Endothelial cell of coronary artery (primary cell): Measurements from ENCODE around the gene FOSL2. TPM values are rescaled to one million over a fixed set of nuclear protein-coding genes. Genes with fewer than 3 reads are reported as not detected.

ENCODE experiments used
- total RNA-seq: library from RNA; depleted of rRNA; stranded (reverse); fragments of >200 nt; gene quantifications from 2 replicates; pipeline ENCODE4 v1.2.3, GENCODE V29; 2014

FOSL2 gene
- total RNA-seq: 20.0 and 57.5 TPM in 2 replicates

GRCh38 chr2:28392297-28393113 lies at the start of gene FOSL2:
TSS of gene FOSL2 (plus strand) at chr2:28392858. CDS start at chr2:28393721, 863 bp downstream.

Other genes with a start within 250 kb of the FOSL2 start
- gene PLB1, start 103.2 kb downstream of the FOSL2 start, total RNA-seq: 0.36 and 0.38 TPM in 2 replicates